ENCODE data around the gene ITLN2. TPM values are rescaled to one million over a fixed set of nuclear protein-coding genes. Genes with fewer than 3 reads are reported as not detected.
A peak's percentile ranks its signal among the peaks of the same experiment; 100 is the strongest.
"Not testable (repeated sequence)": the region's sequence is repeated elsewhere in the genome, so short reads cannot be mapped to it uniquely, and the experiment has no call there.

Gene ITLN2
- total and polyA plus RNA-seq, 9 of the 15 experiments (the other 6 are each of a cell fraction or from before 2014, with no cell fraction given): not detected

GRCh38 chr1:160947174-160947759, 7.3 kb downstream of the ITLN2 start:
- Histone ChIP-seq H3K27me3 (ENCODE audit: control insufficient read depth in 2 of 2, insufficient read depth in 2 of 2, low read length in 2 of 2) (peaks cover 3 to 18% of the 10 kb centered on the region in 2 experiments; a peak in 3 of 5 replicates), H3K4me1 (replicated peaks in 1 of 2; ENCODE audit: control insufficient read depth in 2 of 2, insufficient read depth in 2 of 2, low read length in 2 of 2) (peaks cover 6 to 20% of the 10 kb centered on the region in 2 experiments; a peak in 3 of 5 replicates), H4K20me1 (replicated peaks; ENCODE audit: control insufficient read depth, insufficient read depth, low read length) (peaks cover 14% of the 10 kb centered on the region)
- DNase-seq (ENCODE audit: extremely low read depth in 1 of 4, low spot score in 3 of 4); H3K9ac ChIP-seq (ENCODE audit: insufficient read depth in 1 of 2, low read depth in 2 of 2, low read length in 2 of 2); H3K4me2 ChIP-seq (ENCODE audit: insufficient read depth, low read length); POLR2A ChIA-PET; H2AFZ ChIP-seq (ENCODE audit: low read depth, low read length); H3K4me3 ChIP-seq; H3K9me1 ChIP-seq (ENCODE audit: control insufficient read depth, insufficient read depth, low read length); H3K27ac ChIP-seq (ENCODE audit: extremely low read depth, low read depth, low read length); H3K36me3 ChIP-seq (ENCODE audit: control insufficient read depth, insufficient read depth, low read length); H3K79me2 ChIP-seq (ENCODE audit: control insufficient read depth, insufficient read depth, low read length); ATAC-seq; intact Hi-C loops (cut with micrococcal nuclease); H3K9me3 ChIP-seq (replicated peaks; ENCODE audit: control insufficient read depth, insufficient read depth, low read depth, low read length); CTCF ChIA-PET (ENCODE audit: low intra/inter-chr PET ratio); BruUV-seq (replicated peaks); in situ Hi-C loops (cut with MboI); FAIRE-seq: not testable (repeated sequence)
- TF ChIP-seq TCF3 (CRISPR knock-in tag; IDR thresholded peaks at IDR 0.05): peak; percentile 44; the same call in 1 of the 2 replicates
- WGBS (ENCODE audit: insufficient coverage, low coverage, missing lambda C conversion rate): 26% methylated on average over 6 of the region's 7 CpGs

GRCh38 chr1:160945881-160946280, 8.7 kb downstream of the ITLN2 start:
- H3K4me1 ChIP-seq (replicated peaks in 1 of 2; ENCODE audit: control insufficient read depth in 2 of 2, insufficient read depth in 2 of 2, low read length in 2 of 2): peaks cover 6 to 20% of the 10 kb centered on the region in 2 experiments; a peak in 3 of 5 replicates
- H3K9me1 ChIP-seq (ENCODE audit: control insufficient read depth, insufficient read depth, low read length); CTCF ChIA-PET (ENCODE audit: low intra/inter-chr PET ratio); H2AFZ ChIP-seq (ENCODE audit: low read depth, low read length); H3K4me3 ChIP-seq; H3K9me3 ChIP-seq (replicated peaks; ENCODE audit: control insufficient read depth, insufficient read depth, low read depth, low read length); ATAC-seq; H4K20me1 ChIP-seq (replicated peaks; ENCODE audit: control insufficient read depth, insufficient read depth, low read length); DNase-seq (ENCODE audit: extremely low read depth in 1 of 4, low spot score in 3 of 4); H3K79me2 ChIP-seq (ENCODE audit: control insufficient read depth, insufficient read depth, low read length); FAIRE-seq; H3K27me3 ChIP-seq (ENCODE audit: control insufficient read depth in 2 of 2, insufficient read depth in 2 of 2, low read length in 2 of 2); intact Hi-C loops (cut with micrococcal nuclease); BruUV-seq (replicated peaks); H3K9ac ChIP-seq (ENCODE audit: insufficient read depth in 1 of 2, low read depth in 2 of 2, low read length in 2 of 2); H3K27ac ChIP-seq (ENCODE audit: extremely low read depth, low read depth, low read length); in situ Hi-C loops (cut with MboI); H3K36me3 ChIP-seq (ENCODE audit: control insufficient read depth, insufficient read depth, low read length); H3K4me2 ChIP-seq (ENCODE audit: insufficient read depth, low read length): not testable (repeated sequence)
- WGBS (ENCODE audit: insufficient coverage, low coverage, missing lambda C conversion rate): 7% methylated on average over 6 of the region's 6 CpGs
- POLR2A ChIA-PET: interaction anchor here (0.8 to 2.1 kb wide), 3 partner anchors 8 to 100 kb away, joined by 3 to 4 read pairs (median 3); partner anchors contain the start of genes ITLN2 and USF1
